Lower lobe of right lung (tissue), 2 donors: Measurements from ENCODE around the gene CLEC2D. TPM values are rescaled to one million over a fixed set of nuclear protein-coding genes. Genes with fewer than 3 reads are reported as not detected.
"Not testable (repeated sequence)": the region's sequence is repeated elsewhere in the genome, so short reads cannot be mapped to it uniquely, and the experiment has no call there.

Experiments used
- ATAC-seq, 2 donors: fragments of 200-7000 bp; cut with Tn5 transposase; one replicate each; pipeline ENCODE4 v1.9.1; 2020 to 2022; ENCODE audit warnings: mild to moderate bottlenecking in 2 of 2, moderate library complexity in 2 of 2
- DNase-seq: peaks from one replicate; pipeline ENCODE4 v3.0.0-alpha.2; 2020
- H3K27ac ChIP-seq: fragments of 200-600 bp; one replicate; pipeline ENCODE4 v1.8.0; 2022
- H3K27me3 ChIP-seq: fragments of 200-600 bp; one replicate; pipeline ENCODE4 v1.8.0; 2022; ENCODE audit warnings: low read depth
- H3K36me3 ChIP-seq: fragments of 200-600 bp; one replicate; pipeline ENCODE4 v1.8.0; 2022; ENCODE audit warnings: mild to moderate bottlenecking
- H3K4me1 ChIP-seq: fragments of 200-600 bp; one replicate; pipeline ENCODE4 v1.8.0; 2022
- H3K4me3 ChIP-seq: fragments of 200-600 bp; one replicate; pipeline ENCODE4 v1.8.0; 2022; ENCODE audit warnings: mild to moderate bottlenecking
- H3K9me3 ChIP-seq: fragments of 200-600 bp; one replicate; pipeline ENCODE4 v1.8.0; 2022
- intact Hi-C: fragments of 100-400 bp; cut with DNase I; formaldehyde crosslinking; loops from one replicate; pipeline ENCODE4 v1.11.0; 2022
- total RNA-seq: library from RNA; stranded (reverse); fragmentation: NEBNext Ultra II Directional; extraction: Animal tissue kit (Norgen Biotek cat#: 25700); gene quantifications from one replicate; pipeline ENCODE4 v1.2.1, GENCODE V29; 2021
- TF ChIP-seq, protein P1 (sequence below): fragments of 200-600 bp; IDR thresholded peaks from one replicate; pipeline ENCODE4 v1.8.0; 2022; ENCODE audit warnings: antibody characterized with exemption, mild to moderate bottlenecking
- donor health status: DM: no; HTN: yes; CAD: no; lungs with severe emphysema.

Gene CLEC2D
- total RNA-seq, 1 donor from 2014 or later: 13.9 TPM

DNA sequence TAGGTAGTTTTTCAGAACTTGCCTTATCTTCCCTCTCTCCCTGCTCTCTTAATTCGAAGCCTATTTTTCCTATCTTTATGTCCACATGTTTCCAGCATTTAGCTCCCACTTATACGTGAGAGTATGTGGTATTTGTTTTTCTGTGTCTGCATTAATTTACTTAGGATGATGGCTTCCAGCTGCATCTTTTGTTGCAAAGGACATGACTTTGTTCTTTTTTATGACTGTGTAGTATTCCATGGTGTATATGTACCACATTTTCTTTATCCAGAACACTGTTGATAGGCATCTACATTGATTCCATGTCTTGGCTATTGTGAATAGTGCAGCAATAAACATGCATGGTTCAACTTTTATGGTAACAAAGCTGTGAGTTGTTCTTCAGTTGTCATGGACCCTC lies 7.8 kb upstream of the CLEC2D start:
- Histone ChIP-seq H3K4me1 (peaks cover 4% of the 10 kb centered on the region), H3K36me3 (peaks cover 58% of the 10 kb centered on the region), H3K27ac (no peak overlapping the region), H3K9me3 (no peaks in the 10 kb centered on the region), H3K27me3 (no peaks in the 10 kb centered on the region), H3K4me3 (no peak overlapping the region)
- no peak for DNase-seq
- intact Hi-C loops: no loop called here
- TF ChIP-seq, protein P1, sequence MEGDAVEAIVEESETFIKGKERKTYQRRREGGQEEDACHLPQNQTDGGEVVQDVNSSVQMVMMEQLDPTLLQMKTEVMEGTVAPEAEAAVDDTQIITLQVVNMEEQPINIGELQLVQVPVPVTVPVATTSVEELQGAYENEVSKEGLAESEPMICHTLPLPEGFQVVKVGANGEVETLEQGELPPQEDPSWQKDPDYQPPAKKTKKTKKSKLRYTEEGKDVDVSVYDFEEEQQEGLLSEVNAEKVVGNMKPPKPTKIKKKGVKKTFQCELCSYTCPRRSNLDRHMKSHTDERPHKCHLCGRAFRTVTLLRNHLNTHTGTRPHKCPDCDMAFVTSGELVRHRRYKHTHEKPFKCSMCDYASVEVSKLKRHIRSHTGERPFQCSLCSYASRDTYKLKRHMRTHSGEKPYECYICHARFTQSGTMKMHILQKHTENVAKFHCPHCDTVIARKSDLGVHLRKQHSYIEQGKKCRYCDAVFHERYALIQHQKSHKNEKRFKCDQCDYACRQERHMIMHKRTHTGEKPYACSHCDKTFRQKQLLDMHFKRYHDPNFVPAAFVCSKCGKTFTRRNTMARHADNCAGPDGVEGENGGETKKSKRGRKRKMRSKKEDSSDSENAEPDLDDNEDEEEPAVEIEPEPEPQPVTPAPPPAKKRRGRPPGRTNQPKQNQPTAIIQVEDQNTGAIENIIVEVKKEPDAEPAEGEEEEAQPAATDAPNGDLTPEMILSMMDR: no peak
- no peak for ATAC-seq

DNA sequence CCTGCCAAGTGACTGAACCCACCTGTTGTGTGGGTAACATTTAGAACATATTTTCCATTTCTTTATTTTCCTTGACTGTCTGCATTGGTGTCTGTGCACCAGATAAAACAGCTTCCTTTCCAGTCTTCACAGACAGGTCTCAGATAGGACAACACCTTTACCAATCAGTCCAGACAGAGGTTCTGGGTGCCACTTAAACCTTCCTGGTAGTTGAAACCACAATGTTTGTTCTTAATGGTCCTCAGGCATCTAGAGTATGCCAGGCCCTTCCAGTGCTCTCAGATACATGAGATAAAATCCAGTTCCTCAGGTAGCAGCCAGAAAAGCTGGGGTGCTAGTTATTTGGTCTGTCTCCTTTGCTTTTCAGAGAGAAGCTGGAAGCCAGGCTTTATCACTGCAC lies 7.0 kb upstream of the CLEC2D start:
- no peaks in the 10 kb centered on the region for H3K9me3 ChIP-seq
- no peaks in the 10 kb centered on the region for H3K27me3 ChIP-seq
- intact Hi-C loops: no loop called here
- peaks cover 4% of the 10 kb centered on the region for H3K4me1 ChIP-seq
- no peak overlapping the region for H3K4me3 ChIP-seq
- H3K36me3 ChIP-seq: peaks cover 50% of the 10 kb centered on the region
- TF ChIP-seq, protein P1: no peak
- peak; percentile 84 for ATAC-seq
- H3K27ac ChIP-seq: peak overlapping the region; percentile 4
- no peak for DNase-seq

DNA sequence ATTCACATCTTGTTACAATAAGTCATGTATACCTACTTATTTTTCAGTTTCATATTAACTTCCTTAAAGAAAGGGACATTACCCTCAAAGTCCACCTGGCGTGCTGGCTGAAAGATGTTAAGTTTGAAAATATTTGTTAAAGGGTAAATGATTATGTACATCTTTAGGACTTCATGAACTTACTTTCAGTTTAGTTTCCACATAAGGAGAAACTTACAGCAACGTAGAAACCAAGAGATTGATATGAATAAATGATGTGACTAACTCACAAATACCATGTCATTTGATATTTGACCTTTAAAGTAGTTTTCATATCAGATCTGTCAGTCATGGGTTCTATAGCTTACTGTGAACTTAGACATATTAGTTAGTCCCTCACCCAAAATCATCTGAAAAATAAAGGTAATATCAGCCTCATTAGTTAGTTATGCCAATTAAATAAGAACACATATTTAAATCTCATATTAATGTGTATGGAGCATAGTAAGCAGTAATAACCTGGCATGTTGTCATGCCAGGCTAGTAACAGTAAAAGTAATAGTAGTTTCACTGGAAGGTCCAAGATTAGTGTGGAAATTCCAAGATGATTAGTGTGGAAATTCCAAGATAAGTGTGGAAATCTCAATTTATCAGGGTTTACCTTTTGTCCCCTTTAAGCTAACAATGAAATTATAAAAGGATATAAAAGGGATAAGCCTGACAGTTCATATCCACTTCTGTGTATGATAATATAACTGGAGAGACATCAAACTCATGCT lies 1.9 kb upstream of the CLEC2D start:
- Histone ChIP-seq H3K36me3 (peaks cover 20% of the 10 kb centered on the region), H3K4me3 (no peak overlapping the region), H3K9me3 (no peaks in the 10 kb centered on the region), H3K27me3 (no peaks in the 10 kb centered on the region), H3K27ac (no peak overlapping the region), H3K4me1 (peaks cover 4% of the 10 kb centered on the region)
- TF ChIP-seq, protein P1: no peak
- intact Hi-C loops: no loop called here
- no peak for ATAC-seq
- DNase-seq: no peak

DNA sequence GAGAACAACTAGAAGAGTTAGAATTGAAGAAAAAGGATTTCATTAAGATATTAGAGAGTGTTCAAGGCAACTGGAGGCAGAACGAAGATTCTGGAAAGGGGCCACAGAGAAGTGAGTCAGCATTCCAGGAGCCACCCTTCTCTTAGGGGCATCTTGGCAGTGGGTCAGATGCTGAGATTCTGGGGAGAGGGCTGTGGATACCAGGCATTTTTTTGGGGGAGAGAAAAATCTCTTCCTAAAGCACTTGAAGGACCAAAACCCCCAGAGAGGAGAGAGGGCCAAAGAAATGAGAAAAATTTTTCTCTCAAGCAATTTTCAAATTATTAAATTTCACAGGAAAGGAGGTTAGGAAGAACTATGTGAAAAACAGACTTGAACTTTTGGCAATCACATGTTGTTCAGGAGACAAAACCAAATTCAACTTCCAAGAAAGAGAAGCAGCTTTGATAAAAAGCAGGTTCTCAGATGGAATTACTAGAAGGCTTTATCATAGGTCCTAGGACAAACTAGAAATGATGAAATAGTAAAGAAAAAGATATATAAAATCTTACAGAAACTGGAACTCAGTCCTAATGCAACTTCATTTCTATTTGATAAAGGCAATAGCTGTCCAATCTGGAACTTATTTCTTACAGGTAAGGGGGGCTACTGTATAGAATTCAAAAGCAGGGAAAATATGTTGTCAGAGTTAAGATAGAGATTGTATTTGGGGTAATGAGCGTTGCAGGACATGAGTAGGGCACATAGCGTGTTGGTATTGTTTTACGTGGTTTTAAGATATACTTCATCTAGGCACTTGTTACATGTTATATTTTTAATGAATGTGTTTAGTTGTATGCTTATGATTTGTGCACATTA lies 1.1 kb upstream of the CLEC2D start:
- Histone ChIP-seq H3K36me3 (peaks cover 18% of the 10 kb centered on the region), H3K4me3 (no peak overlapping the region), H3K9me3 (no peaks in the 10 kb centered on the region), H3K27ac (no peak overlapping the region), H3K4me1 (peaks cover 3% of the 10 kb centered on the region), H3K27me3 (no peaks in the 10 kb centered on the region)
- DNase-seq: no peak
- TF ChIP-seq, protein P1: no peak
- intact Hi-C loops: no loop called here
- ATAC-seq: no peak

DNA sequence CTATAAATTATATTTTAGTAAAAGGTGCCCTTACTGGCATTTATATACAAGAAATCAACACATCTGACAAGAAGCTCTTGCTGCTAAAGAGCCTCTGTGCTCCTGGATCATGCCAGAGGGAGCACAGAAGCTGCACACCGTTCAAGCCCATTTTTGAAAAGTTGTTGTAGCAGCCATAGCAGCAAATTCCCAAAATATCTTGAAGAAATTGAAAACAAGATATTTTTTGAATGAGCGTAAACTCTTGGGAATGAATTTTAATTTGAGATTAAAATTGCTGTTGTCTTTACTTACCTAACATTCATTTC lies 540 bp upstream of the CLEC2D start:
- DNase-seq (no peak), ATAC-seq (no peak)
- Histone ChIP-seq H3K9me3 (no peaks in the 10 kb centered on the region), H3K27me3 (no peaks in the 10 kb centered on the region), H3K27ac (no peak overlapping the region), H3K36me3 (peaks cover 12% of the 10 kb centered on the region), H3K4me1 (peaks cover 9% of the 10 kb centered on the region), H3K4me3 (no peak overlapping the region)
- TF ChIP-seq, protein P1: no peak
- intact Hi-C loops: no loop called here

DNA sequence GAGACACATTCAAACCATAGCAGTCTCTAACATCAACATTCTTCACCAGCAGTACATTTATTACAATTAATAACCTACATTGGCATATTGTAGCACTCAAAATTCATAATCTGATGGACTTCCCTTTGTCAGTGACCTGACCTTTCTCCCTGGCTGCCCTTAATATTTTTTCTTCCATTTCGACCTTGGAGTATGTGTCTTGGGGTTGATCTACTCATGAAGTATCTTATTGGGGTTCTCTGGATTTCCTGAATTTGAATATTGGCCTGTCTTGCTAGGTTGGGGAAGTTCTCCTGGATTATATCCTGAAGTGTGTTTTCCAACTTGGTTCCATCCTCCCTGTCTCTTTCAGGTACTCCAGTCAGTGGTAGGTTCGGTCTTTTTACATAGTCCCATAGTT lies 2.8 kb downstream of the CLEC2D start:
- intact Hi-C loops, H3K9me3 ChIP-seq, H3K27me3 ChIP-seq, H3K27ac ChIP-seq, H3K4me3 ChIP-seq, ATAC-seq, DNase-seq, H3K36me3 ChIP-seq: not testable (repeated sequence)
- peaks cover 14% of the 10 kb centered on the region for H3K4me1 ChIP-seq
